ENCODE results near the gene DIAPH1.

Gene DIAPH1

DNA sequence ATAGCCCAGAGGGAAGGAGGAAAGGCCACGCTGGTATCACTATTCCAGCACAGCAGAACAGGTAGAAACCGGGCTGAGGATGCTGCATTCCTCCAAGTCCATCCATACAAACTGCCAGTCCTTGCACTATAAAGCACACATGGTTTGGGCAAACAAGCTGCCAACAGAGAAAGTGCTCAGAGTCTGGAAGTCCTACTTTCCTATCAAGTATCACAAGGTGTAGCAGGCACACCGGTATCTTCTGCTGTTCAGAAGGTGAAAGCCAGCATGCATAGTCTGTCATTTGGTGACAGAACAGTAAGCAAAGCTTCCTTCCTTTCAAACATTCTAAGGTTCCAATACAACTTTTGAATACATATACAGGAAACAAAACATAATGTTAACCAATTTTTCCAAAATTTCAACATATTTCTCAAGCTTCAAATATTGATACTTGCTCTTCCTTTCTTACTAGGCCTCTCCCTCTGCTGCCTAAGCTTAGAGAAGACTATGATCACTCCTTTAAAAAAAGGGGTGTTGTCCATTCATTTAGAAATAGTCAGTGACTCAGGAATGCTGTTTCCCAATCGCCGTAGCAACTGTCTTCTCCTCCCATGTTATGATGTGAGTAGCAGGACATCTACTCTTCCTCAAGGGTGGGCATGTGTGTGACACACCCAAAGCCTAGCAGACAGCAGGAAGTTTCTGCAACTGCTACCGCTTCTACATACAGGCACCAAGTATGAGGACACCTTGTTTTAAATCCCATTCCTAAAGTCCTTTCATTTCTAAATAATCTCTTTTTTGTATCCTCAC, 14.7 kb downstream of the DIAPH1 start:
- Histone ChIP-seq H3K9ac (ENCODE audit: low read length in 5 of 5) (peak overlapping the region in 1 of 5 donors; percentile 4), H3K4me3 (ENCODE audit: low read depth in 1 of 5, low read length in 5 of 5) (no peak overlapping the region), H3K9me3 (ENCODE audit: control insufficient read depth in 5 of 5, low read length in 5 of 5) (no peaks in the 10 kb centered on the region), H3K36me3 (ENCODE audit: control insufficient read depth in 5 of 5, insufficient read depth in 5 of 5, low read length in 5 of 5) (no peaks in the 10 kb centered on the region), H3K27ac (ENCODE audit: low read depth, low read length) (peak overlapping the region; percentile 38), H3K4me1 (ENCODE audit: control insufficient read depth in 5 of 5, insufficient read depth in 5 of 5, low read length in 5 of 5) (peaks cover 3 to 27% (median 16%) of the 10 kb centered on the region in 5 donors), H3K27me3 (ENCODE audit: control insufficient read depth in 5 of 5, insufficient read depth in 4 of 5, low read length in 5 of 5) (no peaks in the 10 kb centered on the region)

DNA sequence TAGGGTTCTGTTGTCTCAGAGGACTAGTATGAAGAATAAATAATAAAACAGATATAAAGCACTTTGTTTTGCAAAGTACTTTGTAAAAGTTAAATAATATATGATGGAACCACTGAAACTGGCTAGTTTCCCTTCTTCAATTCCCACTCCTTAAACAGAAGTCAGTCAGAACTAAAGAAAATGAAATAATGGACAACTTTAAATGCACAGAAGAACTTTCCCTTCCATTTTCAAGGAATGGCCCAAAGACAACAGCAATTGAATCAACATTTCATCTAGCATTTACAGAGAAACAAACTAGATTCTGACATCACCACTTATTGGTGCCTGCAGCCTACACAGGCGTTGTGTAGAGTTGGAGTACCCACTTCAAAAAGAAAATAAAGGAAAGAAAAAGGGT, 16.2 kb downstream of the DIAPH1 start:
- Histone ChIP-seq H3K27me3 (ENCODE audit: control insufficient read depth in 5 of 5, insufficient read depth in 4 of 5, low read length in 5 of 5) (no peaks in the 10 kb centered on the region), H3K9ac (ENCODE audit: low read length in 5 of 5) (no peak overlapping the region), H3K4me3 (ENCODE audit: low read depth in 1 of 5, low read length in 5 of 5) (no peak overlapping the region), H3K4me1 (ENCODE audit: control insufficient read depth in 5 of 5, insufficient read depth in 5 of 5, low read length in 5 of 5) (peaks cover 3 to 27% (median 16%) of the 10 kb centered on the region in 5 donors), H3K36me3 (ENCODE audit: control insufficient read depth in 5 of 5, insufficient read depth in 5 of 5, low read length in 5 of 5) (no peaks in the 10 kb centered on the region), H3K9me3 (ENCODE audit: control insufficient read depth in 5 of 5, low read length in 5 of 5) (peaks cover 0 to 3% (median under 1%) of the 10 kb centered on the region in 5 donors), H3K27ac (ENCODE audit: low read depth, low read length) (no peak overlapping the region)

DNA sequence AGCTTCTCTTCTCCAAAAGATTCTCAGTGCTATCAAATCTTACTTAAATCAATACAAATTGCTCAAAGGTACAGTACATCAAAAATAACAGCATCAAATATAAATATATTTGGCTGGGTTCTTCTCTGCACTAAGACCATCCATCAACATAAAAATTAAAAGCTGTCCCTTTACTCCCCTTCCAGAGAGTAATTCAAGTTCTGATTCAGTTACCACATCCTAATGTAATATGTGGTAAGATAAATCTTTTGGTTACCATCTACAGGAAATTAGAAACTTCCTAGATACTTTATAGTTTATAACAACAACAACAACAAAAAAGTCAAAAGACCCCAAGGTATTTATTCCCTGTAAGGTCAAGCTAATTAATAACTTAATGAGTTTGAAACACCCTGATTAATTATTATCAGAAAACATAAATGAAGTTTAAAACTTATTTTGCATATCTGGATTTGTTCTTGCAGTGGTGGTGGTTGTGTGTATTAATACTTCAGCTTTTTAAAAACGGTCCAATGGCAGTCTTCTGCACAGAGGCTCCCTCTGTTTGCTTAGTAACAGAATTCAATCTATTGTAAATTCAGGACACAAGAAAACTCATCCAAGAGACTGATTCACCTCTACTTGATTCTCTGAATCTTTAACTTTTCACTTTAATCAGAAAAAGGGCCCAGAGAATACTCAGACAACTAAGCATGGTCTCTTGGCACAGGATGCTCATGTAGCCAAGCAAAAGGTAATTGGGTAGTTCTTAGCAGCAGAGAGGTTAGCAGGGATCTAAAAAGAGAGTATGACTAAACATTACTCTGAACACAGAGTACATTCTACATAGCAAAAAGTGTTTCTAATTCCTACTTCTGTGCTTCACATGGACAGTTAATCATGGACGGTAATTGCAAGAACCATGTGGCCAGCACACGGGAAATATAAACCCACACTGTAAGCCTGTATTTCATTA, 20.1 kb downstream of the DIAPH1 start:
- Histone ChIP-seq H3K27me3 (ENCODE audit: control insufficient read depth in 5 of 5, insufficient read depth in 4 of 5, low read length in 5 of 5) (no peaks in the 10 kb centered on the region), H3K9ac (ENCODE audit: low read length in 5 of 5) (no peak overlapping the region), H3K9me3 (ENCODE audit: control insufficient read depth in 5 of 5, low read length in 5 of 5) (peaks cover 0 to 7% (median 4%) of the 10 kb centered on the region in 5 donors), H3K4me3 (ENCODE audit: low read depth in 1 of 5, low read length in 5 of 5) (no peak overlapping the region), H3K4me1 (ENCODE audit: control insufficient read depth in 5 of 5, insufficient read depth in 5 of 5, low read length in 5 of 5) (peaks cover 0 to 3% (median 1%) of the 10 kb centered on the region in 5 donors), H3K36me3 (ENCODE audit: control insufficient read depth in 5 of 5, insufficient read depth in 5 of 5, low read length in 5 of 5) (no peaks in the 10 kb centered on the region), H3K27ac (ENCODE audit: low read depth, low read length) (no peak overlapping the region)

GRCh38 chr5:141597814-141598213, 21.0 kb downstream of the DIAPH1 start:
- Histone ChIP-seq H3K27me3 (ENCODE audit: control insufficient read depth in 5 of 5, insufficient read depth in 4 of 5, low read length in 5 of 5) (no peaks in the 10 kb centered on the region), H3K4me3 (ENCODE audit: low read depth in 1 of 5, low read length in 5 of 5) (no peak overlapping the region), H3K36me3 (ENCODE audit: control insufficient read depth in 5 of 5, insufficient read depth in 5 of 5, low read length in 5 of 5) (no peaks in the 10 kb centered on the region), H3K9ac (ENCODE audit: low read length in 5 of 5) (no peak overlapping the region), H3K4me1 (ENCODE audit: control insufficient read depth in 5 of 5, insufficient read depth in 5 of 5, low read length in 5 of 5) (no peaks in the 10 kb centered on the region), H3K9me3 (ENCODE audit: control insufficient read depth in 5 of 5, low read length in 5 of 5) (peaks cover 0 to 7% (median 4%) of the 10 kb centered on the region in 5 donors), H3K27ac (ENCODE audit: low read depth, low read length) (no peak overlapping the region)

DNA sequence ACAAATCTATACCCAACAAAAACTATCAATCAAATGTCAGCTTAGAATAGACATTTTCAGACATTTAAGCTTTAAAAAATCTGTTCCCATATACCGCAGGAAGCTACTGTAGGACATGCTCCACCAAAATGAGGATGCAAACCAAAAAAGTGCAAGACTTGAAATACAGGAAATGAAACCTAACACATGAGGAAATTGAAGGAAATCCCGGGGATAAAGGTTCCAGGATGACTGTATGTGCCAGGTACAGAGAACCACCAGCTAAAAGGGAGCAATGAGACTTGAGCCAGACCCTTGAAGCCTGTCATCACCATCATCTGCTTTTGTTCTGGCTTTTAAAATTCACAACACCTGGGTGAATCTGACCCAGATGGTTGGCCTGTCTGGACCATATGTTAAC, 21.4 kb downstream of the DIAPH1 start:
- no peak overlapping the region for H3K27ac ChIP-seq (ENCODE audit: low read depth, low read length)

DNA sequence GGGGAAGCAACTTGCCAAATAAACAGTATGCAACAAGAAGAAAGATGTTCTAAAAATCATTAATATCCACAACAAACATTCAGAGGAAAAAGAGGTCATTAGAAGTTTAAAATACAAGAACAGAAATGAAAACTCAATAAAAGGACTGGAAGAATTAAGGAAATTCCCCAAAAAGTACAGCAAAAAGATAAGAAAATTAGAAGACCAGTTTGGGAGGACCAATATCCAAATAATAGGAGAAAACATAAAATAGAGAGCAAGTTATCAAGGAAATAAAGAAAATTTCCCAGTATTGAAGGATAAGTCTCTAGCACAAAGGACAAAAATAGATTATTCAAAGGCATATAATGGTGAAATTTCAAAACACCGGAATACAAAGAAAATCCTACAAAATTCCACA, 21.9 kb downstream of the DIAPH1 start:
- peaks cover 0 to 7% (median 4%) of the 10 kb centered on the region in 5 donors for H3K9me3 ChIP-seq (ENCODE audit: control insufficient read depth in 5 of 5, low read length in 5 of 5)
- H3K9ac ChIP-seq (ENCODE audit: low read length in 5 of 5), result no peak overlapping the region
- no peak overlapping the region for H3K27ac ChIP-seq (ENCODE audit: low read depth, low read length)
- H3K27me3 ChIP-seq (ENCODE audit: control insufficient read depth in 5 of 5, insufficient read depth in 4 of 5, low read length in 5 of 5), result no peaks in the 10 kb centered on the region
- no peaks in the 10 kb centered on the region for H3K36me3 ChIP-seq (ENCODE audit: control insufficient read depth in 5 of 5, insufficient read depth in 5 of 5, low read length in 5 of 5)
- no peaks in the 10 kb centered on the region for H3K4me1 ChIP-seq (ENCODE audit: control insufficient read depth in 5 of 5, insufficient read depth in 5 of 5, low read length in 5 of 5)
- no peak overlapping the region for H3K4me3 ChIP-seq (ENCODE audit: low read depth in 1 of 5, low read length in 5 of 5)

More for the DNA sequence above, 21.4 kb downstream of the DIAPH1 start:
- Histone ChIP-seq H3K4me1 (ENCODE audit: control insufficient read depth in 5 of 5, insufficient read depth in 5 of 5, low read length in 5 of 5) (no peaks in the 10 kb centered on the region), H3K27me3 (ENCODE audit: control insufficient read depth in 5 of 5, insufficient read depth in 4 of 5, low read length in 5 of 5) (no peaks in the 10 kb centered on the region), H3K36me3 (ENCODE audit: control insufficient read depth in 5 of 5, insufficient read depth in 5 of 5, low read length in 5 of 5) (no peaks in the 10 kb centered on the region), H3K9me3 (ENCODE audit: control insufficient read depth in 5 of 5, low read length in 5 of 5) (peaks cover 0 to 7% (median 4%) of the 10 kb centered on the region in 5 donors), H3K4me3 (ENCODE audit: low read depth in 1 of 5, low read length in 5 of 5) (no peak overlapping the region), H3K9ac (ENCODE audit: low read length in 5 of 5) (no peak overlapping the region)

- Histone ChIP-seq H3K9ac (ENCODE audit: low read length in 5 of 5) (no peak overlapping the region), H3K27ac (ENCODE audit: low read depth, low read length) (no peak overlapping the region), H3K4me3 (ENCODE audit: low read depth in 1 of 5, low read length in 5 of 5) (no peak overlapping the region), H3K27me3 (ENCODE audit: control insufficient read depth in 5 of 5, insufficient read depth in 4 of 5, low read length in 5 of 5) (no peaks in the 10 kb centered on the region), H3K4me1 (ENCODE audit: control insufficient read depth in 5 of 5, insufficient read depth in 5 of 5, low read length in 5 of 5) (no peaks in the 10 kb centered on the region), H3K9me3 (ENCODE audit: control insufficient read depth in 5 of 5, low read length in 5 of 5) (no peaks in the 10 kb centered on the region), H3K36me3 (ENCODE audit: control insufficient read depth in 5 of 5, insufficient read depth in 5 of 5, low read length in 5 of 5) (peaks cover 4 to 16% (median 11%) of the 10 kb centered on the region in 5 donors)
Observed at GRCh38 chr5:141590127-141590526, 28.7 kb downstream of the DIAPH1 start.

DNA sequence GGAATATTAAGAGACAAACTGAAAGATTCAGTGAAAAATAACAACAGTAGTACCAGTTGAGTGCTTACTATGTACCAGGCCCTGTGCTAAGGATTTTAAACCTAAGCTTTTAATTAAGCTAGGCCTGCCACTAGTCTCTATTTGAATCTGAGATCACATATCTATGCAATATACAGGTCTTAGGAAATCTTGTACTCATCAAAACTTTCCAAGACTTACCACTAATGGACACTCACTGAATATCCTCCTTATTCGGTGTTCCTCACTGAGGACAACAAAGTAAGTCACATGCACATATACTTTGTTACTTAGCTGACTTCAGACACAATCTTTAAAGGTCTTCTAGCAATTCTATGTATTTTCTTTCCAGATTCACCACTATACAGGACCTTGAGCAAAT, 32.6 kb downstream of the DIAPH1 start:
- Histone ChIP-seq H3K9ac (ENCODE audit: low read length in 5 of 5) (no peak overlapping the region), H3K9me3 (ENCODE audit: control insufficient read depth in 5 of 5, low read length in 5 of 5) (no peaks in the 10 kb centered on the region), H3K36me3 (ENCODE audit: control insufficient read depth in 5 of 5, insufficient read depth in 5 of 5, low read length in 5 of 5) (peaks cover 16 to 33% (median 30%) of the 10 kb centered on the region in 5 donors), H3K27ac (ENCODE audit: low read depth, low read length) (no peak overlapping the region), H3K4me1 (ENCODE audit: control insufficient read depth in 5 of 5, insufficient read depth in 5 of 5, low read length in 5 of 5) (no peaks in the 10 kb centered on the region), H3K27me3 (ENCODE audit: control insufficient read depth in 5 of 5, insufficient read depth in 4 of 5, low read length in 5 of 5) (no peaks in the 10 kb centered on the region), H3K4me3 (ENCODE audit: low read depth in 1 of 5, low read length in 5 of 5) (no peak overlapping the region)

GRCh38 chr5:141585594-141585993, 33.2 kb downstream of the DIAPH1 start:
- H3K36me3 ChIP-seq (ENCODE audit: control insufficient read depth in 5 of 5, insufficient read depth in 5 of 5, low read length in 5 of 5), result peaks cover 20 to 39% (median 34%) of the 10 kb centered on the region in 5 donors

GRCh38 chr5:141574122-141574510, 44.7 kb downstream of the DIAPH1 start:
- no peak overlapping the region for H3K4me3 ChIP-seq (ENCODE audit: low read depth in 1 of 5, low read length in 5 of 5)
- peaks cover 36 to 82% (median 60%) of the 10 kb centered on the region in 5 donors for H3K36me3 ChIP-seq (ENCODE audit: control insufficient read depth in 5 of 5, insufficient read depth in 5 of 5, low read length in 5 of 5)
- no peaks in the 10 kb centered on the region for H3K27me3 ChIP-seq (ENCODE audit: control insufficient read depth in 5 of 5, insufficient read depth in 4 of 5, low read length in 5 of 5)
- H3K9me3 ChIP-seq (ENCODE audit: control insufficient read depth in 5 of 5, low read length in 5 of 5), result no peaks in the 10 kb centered on the region
- H3K27ac ChIP-seq (ENCODE audit: low read depth, low read length), result no peak overlapping the region
- no peak overlapping the region for H3K9ac ChIP-seq (ENCODE audit: low read length in 5 of 5)
- H3K4me1 ChIP-seq (ENCODE audit: control insufficient read depth in 5 of 5, insufficient read depth in 5 of 5, low read length in 5 of 5), result no peaks in the 10 kb centered on the region

More at GRCh38 chr5:141585594-141585993, 33.2 kb downstream of the DIAPH1 start:
- Histone ChIP-seq H3K4me3 (ENCODE audit: low read depth in 1 of 5, low read length in 5 of 5) (no peak overlapping the region), H3K27ac (ENCODE audit: low read depth, low read length) (no peak overlapping the region), H3K9me3 (ENCODE audit: control insufficient read depth in 5 of 5, low read length in 5 of 5) (no peaks in the 10 kb centered on the region), H3K4me1 (ENCODE audit: control insufficient read depth in 5 of 5, insufficient read depth in 5 of 5, low read length in 5 of 5) (no peaks in the 10 kb centered on the region), H3K27me3 (ENCODE audit: control insufficient read depth in 5 of 5, insufficient read depth in 4 of 5, low read length in 5 of 5) (no peaks in the 10 kb centered on the region), H3K9ac (ENCODE audit: low read length in 5 of 5) (no peak overlapping the region)
